ENCODE measurements around the gene PLD1. TPM values are rescaled to one million over a fixed set of nuclear protein-coding genes. Genes with fewer than 3 reads are reported as not detected.

PLD1 gene
- total and polyA plus RNA-seq, 4 donors: 4.9 to 31.5 (median 18.6) TPM

GRCh38 chr3:171649911-171650592 is 160.2 kb downstream of the PLD1 start:
- no peak for DNase-seq (ENCODE audit: low spot score)
- no peak overlapping the region for H3K9ac ChIP-seq (ENCODE audit: low read depth in 1 of 2, low read length in 2 of 2)
- H3K36me3 ChIP-seq (ENCODE audit: control insufficient read depth in 4 of 4, insufficient read depth in 3 of 4, low read depth in 1 of 4, low read length in 3 of 4): peaks cover 0 to 11% (median 1%) of the 10 kb centered on the region in 4 donors
- TF ChIP-seq GABPA (IDR thresholded peaks at IDR 0.05 in 1 of 2, conservative IDR thresholded peaks at IDR 0.05 in 1 of 2): no peak
- TF ChIP-seq FOXA1 (IDR thresholded peaks at IDR 0.05): no peak
- TF ChIP-seq JUND (IDR thresholded peaks at IDR 0.05): no peak
- TF ChIP-seq YY1 (IDR thresholded peaks at IDR 0.05): no peak
- TF ChIP-seq, protein P1, sequence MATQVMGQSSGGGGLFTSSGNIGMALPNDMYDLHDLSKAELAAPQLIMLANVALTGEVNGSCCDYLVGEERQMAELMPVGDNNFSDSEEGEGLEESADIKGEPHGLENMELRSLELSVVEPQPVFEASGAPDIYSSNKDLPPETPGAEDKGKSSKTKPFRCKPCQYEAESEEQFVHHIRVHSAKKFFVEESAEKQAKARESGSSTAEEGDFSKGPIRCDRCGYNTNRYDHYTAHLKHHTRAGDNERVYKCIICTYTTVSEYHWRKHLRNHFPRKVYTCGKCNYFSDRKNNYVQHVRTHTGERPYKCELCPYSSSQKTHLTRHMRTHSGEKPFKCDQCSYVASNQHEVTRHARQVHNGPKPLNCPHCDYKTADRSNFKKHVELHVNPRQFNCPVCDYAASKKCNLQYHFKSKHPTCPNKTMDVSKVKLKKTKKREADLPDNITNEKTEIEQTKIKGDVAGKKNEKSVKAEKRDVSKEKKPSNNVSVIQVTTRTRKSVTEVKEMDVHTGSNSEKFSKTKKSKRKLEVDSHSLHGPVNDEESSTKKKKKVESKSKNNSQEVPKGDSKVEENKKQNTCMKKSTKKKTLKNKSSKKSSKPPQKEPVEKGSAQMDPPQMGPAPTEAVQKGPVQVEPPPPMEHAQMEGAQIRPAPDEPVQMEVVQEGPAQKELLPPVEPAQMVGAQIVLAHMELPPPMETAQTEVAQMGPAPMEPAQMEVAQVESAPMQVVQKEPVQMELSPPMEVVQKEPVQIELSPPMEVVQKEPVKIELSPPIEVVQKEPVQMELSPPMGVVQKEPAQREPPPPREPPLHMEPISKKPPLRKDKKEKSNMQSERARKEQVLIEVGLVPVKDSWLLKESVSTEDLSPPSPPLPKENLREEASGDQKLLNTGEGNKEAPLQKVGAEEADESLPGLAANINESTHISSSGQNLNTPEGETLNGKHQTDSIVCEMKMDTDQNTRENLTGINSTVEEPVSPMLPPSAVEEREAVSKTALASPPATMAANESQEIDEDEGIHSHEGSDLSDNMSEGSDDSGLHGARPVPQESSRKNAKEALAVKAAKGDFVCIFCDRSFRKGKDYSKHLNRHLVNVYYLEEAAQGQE (IDR thresholded peaks at IDR 0.05): no peak
- no peak for TF ChIP-seq TAF1 (conservative IDR thresholded peaks at IDR 0.05)
- TF ChIP-seq, protein P2, sequence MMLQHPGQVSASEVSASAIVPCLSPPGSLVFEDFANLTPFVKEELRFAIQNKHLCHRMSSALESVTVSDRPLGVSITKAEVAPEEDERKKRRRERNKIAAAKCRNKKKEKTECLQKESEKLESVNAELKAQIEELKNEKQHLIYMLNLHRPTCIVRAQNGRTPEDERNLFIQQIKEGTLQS (IDR thresholded peaks at IDR 0.05): no peak
- TF ChIP-seq, protein P3, sequence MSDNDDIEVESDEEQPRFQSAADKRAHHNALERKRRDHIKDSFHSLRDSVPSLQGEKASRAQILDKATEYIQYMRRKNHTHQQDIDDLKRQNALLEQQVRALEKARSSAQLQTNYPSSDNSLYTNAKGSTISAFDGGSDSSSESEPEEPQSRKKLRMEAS (IDR thresholded peaks at IDR 0.05): no peak
- no peak for TF ChIP-seq SP1 (IDR thresholded peaks at IDR 0.05)
- TF ChIP-seq NR2F2 (IDR thresholded peaks at IDR 0.05): no peak
- H3K27me3 ChIP-seq (ENCODE audit: control insufficient read depth in 4 of 4, insufficient read depth in 4 of 4, low read length in 3 of 4): no peaks in the 10 kb centered on the region
- no peak overlapping the region for H3K4me3 ChIP-seq (ENCODE audit: low read depth in 1 of 3, low read length in 3 of 3)
- no peaks in the 10 kb centered on the region for H3K9me3 ChIP-seq (ENCODE audit: control insufficient read depth in 4 of 4, low read length in 3 of 4)
- 90% methylated on average over 10 of the region's 10 CpGs for WGBS
- H3K27ac ChIP-seq (ENCODE audit: low read depth in 1 of 2, low read length in 2 of 2): peak overlapping the region in 1 of 2 donors; percentile 30
- peaks cover 0 to 8% (median 5%) of the 10 kb centered on the region in 4 donors for H3K4me1 ChIP-seq (ENCODE audit: control insufficient read depth in 4 of 4, insufficient read depth in 4 of 4, low read length in 3 of 4)

DNA sequence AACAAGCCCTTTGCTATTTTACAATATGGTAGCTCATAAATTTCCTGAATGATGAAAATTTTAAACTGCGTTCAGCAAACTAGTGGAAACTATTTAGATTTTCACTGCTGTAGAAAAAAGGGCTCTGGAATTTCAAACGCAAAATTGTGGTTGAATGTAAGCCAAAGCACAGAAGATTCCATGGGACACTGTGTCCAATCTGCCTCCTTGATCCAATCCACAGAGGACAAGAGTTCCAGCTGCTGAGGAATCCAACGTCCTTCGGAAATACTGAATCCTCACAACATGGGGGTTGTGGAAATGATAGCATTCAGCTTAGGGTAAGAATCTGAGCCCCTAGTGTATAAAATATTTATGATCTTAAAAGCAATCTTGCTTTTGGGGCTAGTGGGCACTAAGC is 161.0 kb downstream of the PLD1 start:
- Histone ChIP-seq H3K27me3 (ENCODE audit: control insufficient read depth in 4 of 4, insufficient read depth in 4 of 4, low read length in 3 of 4) (no peaks in the 10 kb centered on the region), H3K4me3 (ENCODE audit: low read depth in 1 of 3, low read length in 3 of 3) (no peak overlapping the region), H3K4me1 (ENCODE audit: control insufficient read depth in 4 of 4, insufficient read depth in 4 of 4, low read length in 3 of 4) (peaks cover 0 to 4% (median 1%) of the 10 kb centered on the region in 4 donors), H3K36me3 (ENCODE audit: control insufficient read depth in 4 of 4, insufficient read depth in 3 of 4, low read depth in 1 of 4, low read length in 3 of 4) (peaks cover 0 to 16% (median 5%) of the 10 kb centered on the region in 4 donors), H3K9ac (ENCODE audit: low read depth in 1 of 2, low read length in 2 of 2) (no peak overlapping the region), H3K9me3 (ENCODE audit: control insufficient read depth in 4 of 4, low read length in 3 of 4) (no peaks in the 10 kb centered on the region), H3K27ac (ENCODE audit: low read depth in 1 of 2, low read length in 2 of 2) (peak overlapping the region in 1 of 2 donors; percentile 30)
- no peak for DNase-seq (ENCODE audit: low spot score)
- 80% methylated on average over 4 of the region's 4 CpGs for WGBS
- no peak for TF ChIP-seq FOXA2 (IDR thresholded peaks at IDR 0.05)
- TF ChIP-seq, protein P2 (IDR thresholded peaks at IDR 0.05): no peak
- TF ChIP-seq GABPA (IDR thresholded peaks at IDR 0.05 in 1 of 2, conservative IDR thresholded peaks at IDR 0.05 in 1 of 2): no peak
- TF ChIP-seq, protein P1 (IDR thresholded peaks at IDR 0.05): no peak
- no peak for TF ChIP-seq HNF4G (IDR thresholded peaks at IDR 0.05)
- no peak for TF ChIP-seq EGR1 (IDR thresholded peaks at IDR 0.05; ENCODE audit: low read depth in 2 of 2)
- TF ChIP-seq, protein P4, sequence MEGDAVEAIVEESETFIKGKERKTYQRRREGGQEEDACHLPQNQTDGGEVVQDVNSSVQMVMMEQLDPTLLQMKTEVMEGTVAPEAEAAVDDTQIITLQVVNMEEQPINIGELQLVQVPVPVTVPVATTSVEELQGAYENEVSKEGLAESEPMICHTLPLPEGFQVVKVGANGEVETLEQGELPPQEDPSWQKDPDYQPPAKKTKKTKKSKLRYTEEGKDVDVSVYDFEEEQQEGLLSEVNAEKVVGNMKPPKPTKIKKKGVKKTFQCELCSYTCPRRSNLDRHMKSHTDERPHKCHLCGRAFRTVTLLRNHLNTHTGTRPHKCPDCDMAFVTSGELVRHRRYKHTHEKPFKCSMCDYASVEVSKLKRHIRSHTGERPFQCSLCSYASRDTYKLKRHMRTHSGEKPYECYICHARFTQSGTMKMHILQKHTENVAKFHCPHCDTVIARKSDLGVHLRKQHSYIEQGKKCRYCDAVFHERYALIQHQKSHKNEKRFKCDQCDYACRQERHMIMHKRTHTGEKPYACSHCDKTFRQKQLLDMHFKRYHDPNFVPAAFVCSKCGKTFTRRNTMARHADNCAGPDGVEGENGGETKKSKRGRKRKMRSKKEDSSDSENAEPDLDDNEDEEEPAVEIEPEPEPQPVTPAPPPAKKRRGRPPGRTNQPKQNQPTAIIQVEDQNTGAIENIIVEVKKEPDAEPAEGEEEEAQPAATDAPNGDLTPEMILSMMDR (IDR thresholded peaks at IDR 0.05; ENCODE audit: low read depth, low read length, missing input control): no peak
- TF ChIP-seq, protein P5, sequence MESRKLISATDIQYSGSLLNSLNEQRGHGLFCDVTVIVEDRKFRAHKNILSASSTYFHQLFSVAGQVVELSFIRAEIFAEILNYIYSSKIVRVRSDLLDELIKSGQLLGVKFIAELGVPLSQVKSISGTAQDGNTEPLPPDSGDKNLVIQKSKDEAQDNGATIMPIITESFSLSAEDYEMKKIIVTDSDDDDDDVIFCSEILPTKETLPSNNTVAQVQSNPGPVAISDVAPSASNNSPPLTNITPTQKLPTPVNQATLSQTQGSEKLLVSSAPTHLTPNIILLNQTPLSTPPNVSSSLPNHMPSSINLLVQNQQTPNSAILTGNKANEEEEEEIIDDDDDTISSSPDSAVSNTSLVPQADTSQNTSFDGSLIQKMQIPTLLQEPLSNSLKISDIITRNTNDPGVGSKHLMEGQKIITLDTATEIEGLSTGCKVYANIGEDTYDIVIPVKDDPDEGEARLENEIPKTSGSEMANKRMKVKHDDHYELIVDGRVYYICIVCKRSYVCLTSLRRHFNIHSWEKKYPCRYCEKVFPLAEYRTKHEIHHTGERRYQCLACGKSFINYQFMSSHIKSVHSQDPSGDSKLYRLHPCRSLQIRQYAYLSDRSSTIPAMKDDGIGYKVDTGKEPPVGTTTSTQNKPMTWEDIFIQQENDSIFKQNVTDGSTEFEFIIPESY (IDR thresholded peaks at IDR 0.05): no peak
- no peak for TF ChIP-seq TAF1 (conservative IDR thresholded peaks at IDR 0.05)
- TF ChIP-seq, protein P3 (IDR thresholded peaks at IDR 0.05): no peak
- no peak for TF ChIP-seq JUND (IDR thresholded peaks at IDR 0.05)
- no peak for TF ChIP-seq FOXA1 (IDR thresholded peaks at IDR 0.05)
- TF ChIP-seq RXRA (IDR thresholded peaks at IDR 0.05): no peak
- peak; percentile 38 for TF ChIP-seq NR2F2 (IDR thresholded peaks at IDR 0.05)
- no peak for TF ChIP-seq YY1 (IDR thresholded peaks at IDR 0.05)
- TF ChIP-seq SP1 (IDR thresholded peaks at IDR 0.05): peak; percentile 29
- TF ChIP-seq HNF4A (conservative IDR thresholded peaks at IDR 0.05): no peak
